Activated CD8-positive, alpha-beta memory T cell treated with anti-CD3 and anti-CD28 coated beads, Interleukin-2, amount 50 U/mL, for 1 hour (primary cell): Measurements from ENCODE around the gene ERAL1.
"Not testable (repeated sequence)": the region's sequence is repeated elsewhere in the genome, so short reads cannot be mapped to it uniquely, and the experiment has no call there.

Source experiments
- DNase-seq: peaks from one replicate; pipeline ENCODE4 v3.0.0-alpha.2; 2020; ENCODE audit errors: extremely low read depth

The ERAL1 gene

DNA sequence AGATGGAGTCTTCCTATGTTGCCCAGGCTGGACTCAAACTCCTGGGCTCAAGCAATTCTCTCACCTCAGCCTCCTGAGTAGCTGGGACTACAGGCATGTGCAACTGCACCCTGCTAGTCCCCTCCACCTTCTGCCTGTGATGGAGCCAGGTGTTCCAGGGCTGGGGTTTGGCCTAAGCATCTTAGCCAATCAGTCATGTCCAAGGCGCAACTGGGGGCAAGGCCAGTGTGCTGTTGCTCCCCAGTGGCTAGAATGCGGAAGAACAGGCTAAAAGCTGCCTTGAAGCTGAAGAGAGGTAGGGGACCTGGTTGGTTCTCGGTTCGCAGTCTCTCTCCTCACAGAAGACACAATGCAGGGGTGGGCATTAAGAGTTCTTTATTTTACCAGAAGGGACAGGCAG lies 24.2 kb downstream of the ERAL1 start:
- DNase-seq: no peak

DNA sequence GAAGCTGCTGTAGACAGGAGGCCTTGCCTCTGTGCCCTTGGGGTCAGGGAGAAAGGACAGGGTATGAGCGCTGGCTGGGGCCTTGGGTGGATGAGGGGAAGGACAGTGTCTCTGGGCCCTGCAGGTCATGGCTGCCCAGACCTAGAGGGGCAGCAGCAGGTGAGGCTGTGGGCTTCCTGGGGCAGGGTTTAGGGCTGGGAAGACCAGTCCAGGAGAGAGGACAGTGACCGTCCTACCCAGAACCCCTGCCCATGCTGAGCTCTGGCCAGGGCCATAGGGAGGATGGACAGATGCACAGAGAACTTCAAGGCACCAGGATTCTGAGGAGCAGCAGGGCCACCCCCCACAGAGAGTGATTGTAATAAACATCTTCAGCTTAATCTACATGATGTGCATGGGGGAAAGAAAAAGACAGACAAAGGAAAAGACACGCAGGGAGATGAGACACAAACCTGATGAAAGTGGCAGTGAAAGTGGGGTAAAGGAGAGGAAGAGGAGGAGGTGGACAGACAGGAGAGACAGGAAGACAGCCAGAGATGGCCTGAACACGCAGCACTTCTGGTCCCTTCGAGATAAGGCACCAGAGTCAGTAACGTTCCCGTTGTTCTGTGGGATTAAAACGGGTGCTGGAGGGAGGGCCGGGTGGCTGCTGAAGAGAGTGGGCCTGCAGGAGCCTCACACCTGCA lies 25.2 kb downstream of the ERAL1 start:
- DNase-seq: no peak

DNA sequence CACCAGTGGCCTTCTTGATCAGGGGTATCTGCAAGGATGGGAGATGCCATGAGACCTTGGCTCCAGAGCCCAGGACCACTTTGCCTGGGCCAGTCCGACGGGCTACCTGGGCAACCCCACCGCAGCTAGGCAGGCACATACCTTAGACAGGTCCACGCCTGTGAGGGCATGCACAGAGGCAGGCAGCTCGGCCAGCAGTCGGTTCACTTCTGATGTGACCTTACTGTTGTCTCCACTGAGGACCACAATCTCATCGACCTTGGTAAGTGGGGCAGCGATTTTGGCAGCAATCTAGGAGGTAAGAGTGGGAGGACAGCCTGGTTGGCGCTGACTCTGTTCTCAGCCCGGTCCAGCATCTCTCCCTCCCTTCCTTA lies 25.7 kb downstream of the ERAL1 start:
- no peak for DNase-seq

- no peak for DNase-seq
Observed at GRCh38 chr17:28881533-28882056, 26.8 kb downstream of the ERAL1 start.

GRCh38 chr17:28882154-28882895 lies 27.5 kb downstream of the ERAL1 start:
- DNase-seq: no peak

DNA sequence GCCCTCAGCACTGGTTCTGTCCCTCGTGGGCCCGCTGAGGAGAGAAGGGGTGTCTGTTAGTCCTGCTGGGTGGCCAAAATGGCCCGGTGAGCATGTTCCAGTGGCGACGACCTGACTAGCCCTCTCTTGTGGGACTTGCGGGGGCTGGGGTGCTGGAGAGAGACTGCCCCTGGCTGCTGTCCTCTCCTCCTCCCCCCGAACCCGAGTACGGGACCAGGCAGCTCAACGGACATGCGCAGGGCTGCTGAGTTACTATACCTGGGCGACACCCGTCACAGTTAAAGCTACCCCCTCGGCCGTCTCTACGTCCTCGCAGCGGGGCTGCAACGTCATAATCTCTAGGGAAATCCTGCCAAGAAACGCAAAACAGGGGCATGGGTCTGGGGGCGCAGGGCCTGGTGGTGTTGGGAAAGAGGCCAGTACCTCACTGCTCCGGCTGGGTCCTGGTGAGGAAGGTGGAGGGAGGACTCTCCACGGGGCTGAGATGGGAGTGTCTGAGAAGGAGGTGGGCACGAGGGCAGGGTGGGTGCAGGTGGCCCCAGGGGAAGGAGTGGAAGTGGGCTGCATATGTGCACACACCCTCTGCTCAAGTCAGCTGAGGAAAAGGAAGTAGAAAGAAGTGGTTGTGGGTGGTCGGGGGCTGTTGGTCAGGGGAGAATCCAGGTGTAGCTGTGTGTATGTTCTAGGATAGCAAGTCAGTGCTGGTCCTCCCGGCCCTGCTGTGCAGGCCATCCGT lies 29.3 kb downstream of the ERAL1 start:
- DNase-seq: no peak

- DNase-seq: no peak
Observed at GRCh38 chr17:28885363-28885762, 30.5 kb downstream of the ERAL1 start.

- no peak for DNase-seq
Observed at GRCh38 chr17:28885951-28886350, 31.1 kb downstream of the ERAL1 start.

DNA sequence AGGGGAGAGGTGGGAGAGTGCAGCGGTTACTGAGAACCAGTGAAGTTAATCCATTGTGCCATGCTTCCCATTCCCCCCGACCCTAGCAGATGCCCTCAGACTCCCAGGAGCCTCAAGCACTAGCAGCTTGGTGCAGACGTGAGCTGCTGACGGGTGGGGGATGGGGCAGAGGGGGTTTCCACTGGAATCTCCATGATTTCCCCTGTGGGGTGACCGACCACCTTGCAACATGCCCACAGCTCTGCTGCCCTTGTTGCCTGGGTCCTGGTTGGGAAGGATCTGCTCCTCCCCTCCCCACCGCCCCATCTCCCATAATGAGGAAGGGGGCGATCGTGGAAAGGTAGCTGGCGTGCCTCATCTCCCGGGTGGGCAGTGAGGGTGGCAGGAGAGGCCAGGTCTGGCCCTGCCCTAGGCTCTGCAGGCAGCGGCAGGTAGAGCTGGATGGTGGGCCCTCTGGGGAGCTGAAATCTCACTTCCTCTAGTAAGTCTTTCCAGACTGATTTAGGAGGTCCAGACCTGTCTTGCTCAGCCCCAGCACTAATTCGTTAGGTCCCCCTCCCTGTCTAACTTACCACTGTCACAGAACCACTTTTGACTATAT lies 33.2 kb downstream of the ERAL1 start:
- DNase-seq: no peak

DNA sequence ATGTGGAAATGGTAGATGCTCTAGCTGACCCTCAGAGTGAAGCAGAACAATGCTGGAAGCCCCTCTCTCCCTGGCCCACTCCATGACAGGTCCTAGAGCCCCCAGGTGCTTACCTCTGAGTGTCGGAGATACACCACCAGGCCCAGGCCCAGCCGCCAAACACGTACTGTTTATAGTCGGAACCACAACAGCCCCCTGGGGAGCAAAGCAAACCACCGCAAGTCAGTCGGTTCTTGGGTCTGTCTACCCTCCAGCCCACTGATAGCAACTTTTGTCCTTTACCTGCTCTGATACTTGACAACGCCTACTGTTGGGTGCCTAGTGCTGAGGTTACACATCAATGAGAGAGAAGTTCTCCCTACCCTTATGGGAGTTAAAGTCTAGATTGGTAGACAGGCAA lies 34.0 kb downstream of the ERAL1 start:
- DNase-seq: no peak

GRCh38 chr17:28889996-28890395 lies 35.2 kb downstream of the ERAL1 start:
- DNase-seq: no peak

GRCh38 chr17:28891201-28891600 lies 36.4 kb downstream of the ERAL1 start:
- no peak for DNase-seq

GRCh38 chr17:28892024-28892423 lies 37.2 kb downstream of the ERAL1 start:
- no peak for DNase-seq

DNA sequence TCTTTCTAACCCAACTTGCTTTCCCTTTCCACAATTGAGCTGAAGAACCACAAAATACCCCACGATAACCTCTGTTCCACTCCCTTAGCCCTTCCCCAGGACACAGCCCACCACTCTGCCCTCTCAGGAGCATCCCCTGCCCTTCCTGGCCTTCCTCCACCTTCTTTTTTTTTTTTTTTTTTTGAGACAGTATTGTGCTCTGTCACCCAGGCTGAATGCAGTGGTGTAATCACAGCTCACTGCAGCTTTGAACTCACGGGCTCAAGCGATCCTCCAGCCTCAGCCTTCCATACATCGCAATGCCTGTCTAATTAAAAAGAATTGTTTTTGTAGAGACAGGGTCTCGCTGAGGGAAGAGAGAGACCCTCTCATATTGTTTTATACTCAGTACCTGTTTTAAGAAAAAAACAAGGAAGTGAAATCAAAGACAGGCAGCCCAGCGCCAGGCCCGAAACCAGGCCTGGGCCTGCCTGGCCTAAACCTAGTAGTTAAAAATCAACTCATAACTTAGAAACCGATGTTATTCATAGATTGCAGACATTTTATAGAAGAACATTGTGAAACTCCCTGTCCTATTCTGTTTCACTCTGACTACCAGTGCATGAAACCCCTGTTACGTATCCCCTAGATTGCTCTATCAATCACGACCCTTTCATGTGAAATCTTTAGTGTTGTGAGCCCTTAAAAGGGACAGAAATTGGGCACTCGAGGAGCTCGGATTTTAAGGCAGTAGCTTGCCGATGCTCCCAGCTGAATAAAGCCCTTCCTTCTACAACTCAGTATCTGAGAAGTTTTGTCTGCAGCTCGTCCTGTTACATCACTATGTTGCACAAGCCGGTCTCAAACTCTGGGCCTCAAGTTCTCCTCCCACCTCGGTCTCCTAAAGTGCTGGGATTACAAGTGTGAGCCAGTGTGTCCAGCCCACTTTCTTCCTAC lies 38.7 kb downstream of the ERAL1 start:
- not testable (repeated sequence) for DNase-seq

- no peak for DNase-seq
Observed at GRCh38 chr17:28895794-28896447, 41.1 kb downstream of the ERAL1 start.

GRCh38 chr17:28896491-28896883 lies 41.7 kb downstream of the ERAL1 start:
- no peak for DNase-seq

DNA sequence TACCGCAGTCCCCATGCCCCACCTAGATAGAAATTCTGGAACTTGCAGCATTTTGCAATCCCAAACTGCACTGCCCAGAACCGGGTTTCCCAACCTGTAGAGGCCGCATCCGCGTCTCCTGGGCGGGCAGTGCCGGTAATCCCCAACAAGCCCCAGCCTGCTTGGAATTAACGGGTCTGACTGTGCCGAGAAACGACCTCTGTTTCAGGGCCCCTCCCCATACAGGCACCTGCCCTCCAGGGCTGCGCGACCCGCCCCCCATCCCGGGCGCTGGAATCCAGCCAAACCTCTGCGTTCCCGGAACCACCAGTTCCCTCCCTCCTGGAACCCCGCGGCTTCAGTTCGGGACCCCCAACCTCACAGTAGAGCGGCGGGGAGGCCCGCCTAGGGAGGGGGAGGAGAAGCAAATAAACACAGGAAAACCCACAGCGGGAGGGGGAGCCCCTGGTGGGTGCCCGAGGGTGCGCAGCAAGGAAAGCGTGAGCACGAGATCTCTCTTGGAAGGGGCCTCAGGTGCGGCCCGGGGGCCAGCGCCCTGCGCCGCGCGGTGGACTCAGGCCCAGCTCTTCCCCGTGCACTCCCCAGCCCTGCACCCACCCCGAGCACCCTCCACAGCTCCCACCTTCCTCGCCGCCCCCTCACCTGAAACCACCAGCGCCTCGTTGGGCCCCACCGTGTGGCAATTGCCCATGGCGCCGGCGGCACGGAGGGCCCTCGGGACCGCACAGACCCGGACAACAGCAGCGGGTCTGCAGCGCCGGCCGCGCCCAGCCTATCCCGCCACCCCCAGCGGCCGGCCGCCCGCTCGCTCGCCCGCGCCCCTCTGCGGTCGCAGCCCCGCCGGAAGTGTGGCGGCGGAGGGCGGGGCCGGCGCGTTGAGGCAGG lies 42.3 kb downstream of the ERAL1 start, which contains the start of gene FLOT2:
FLOT2 (minus strand) TSS at position 850 of the 885 bp plus-strand sequence; CDS start at position 691, 159 bp downstream.
- peak; percentile 24 for DNase-seq

- DNase-seq: no peak
Observed at GRCh38 chr17:28897769-28898526, 43.1 kb downstream of the ERAL1 start.

DNA sequence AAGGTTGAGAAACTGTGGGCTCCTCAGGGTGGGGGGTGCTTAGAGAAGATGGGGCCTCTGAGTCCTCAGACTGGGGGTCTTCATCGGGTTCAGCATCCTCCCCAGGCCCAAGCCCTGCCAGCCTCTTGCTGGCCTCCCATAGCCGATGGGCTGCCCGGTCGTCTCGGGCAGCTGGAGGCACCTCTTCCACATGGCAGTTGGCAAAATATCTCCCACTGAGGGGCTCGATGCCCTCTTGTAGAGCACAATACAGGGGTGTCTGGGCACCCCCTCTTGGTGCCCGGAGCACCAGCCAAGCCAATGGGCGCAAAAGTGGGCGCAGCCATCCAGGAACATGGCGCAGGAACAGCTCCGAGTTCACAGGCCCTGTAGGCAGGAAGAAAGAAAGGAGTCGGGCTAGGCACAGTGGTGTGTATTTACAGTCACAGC lies 43.7 kb downstream of the ERAL1 start:
- no peak for DNase-seq
